GM18502 (cell line): ENCODE results near the gene ZBTB8OS.

ENCODE experiments used
- ATAC-seq: cut with Tn5 transposase; IDR thresholded peaks from one replicate; pipeline ENCODE4 v1.9.1; 2021; ENCODE audit warnings: mild to moderate bottlenecking; ENCODE audit not compliant: unreplicated experiment, poor library complexity

Gene ZBTB8OS

GRCh38 chr1:32612189-32612881 lies 38.0 kb downstream of the ZBTB8OS start:
- no peak for ATAC-seq

GRCh38 chr1:32611859-32612188 lies 38.5 kb downstream of the ZBTB8OS start:
- ATAC-seq = no peak

- no peak for ATAC-seq
These were observed 41.2 kb downstream of the ZBTB8OS start for GRCh38 chr1:32609180-32609579.

- no peak for ATAC-seq
These were observed 43.6 kb downstream of the ZBTB8OS start for GRCh38 chr1:32606565-32607371.

- ATAC-seq = no peak
These were observed 44.5 kb downstream of the ZBTB8OS start for GRCh38 chr1:32605711-32606424.

- ATAC-seq = no peak
These were observed 50.3 kb downstream of the ZBTB8OS start for GRCh38 chr1:32600034-32600433.

- no peak for ATAC-seq
These were observed 57.4 kb downstream of the ZBTB8OS start for GRCh38 chr1:32592943-32593342.

- ATAC-seq = no peak
These were observed 69.9 kb downstream of the ZBTB8OS start for GRCh38 chr1:32580348-32581017.
